Pancreas (tissue), 10 donors: ENCODE results near the gene MAGEB17. TPM values are rescaled to one million over a fixed set of nuclear protein-coding genes. Genes with fewer than 3 reads are reported as not detected.
"Not testable (repeated sequence)": the region's sequence is repeated elsewhere in the genome, so short reads cannot be mapped to it uniquely, and the experiment has no call there.

ENCODE experiments used
- ATAC-seq, 4 donors: fragments of 200-7000 bp; cut with Tn5 transposase; one replicate each; pipeline versions ENCODE4 v1.8.0 to v1.9.1; 2020; ENCODE audit warnings: mild to moderate bottlenecking in 4 of 4, moderate library complexity in 4 of 4
- DNase-seq, 6 donors: peaks; one replicate each; pipeline ENCODE4 v3.0.0-alpha.2; 2020
- FAIRE-seq: peaks from 2 replicates; lab custom pipeline; 2012; peaks lifted over from hg19 to GRCh38; lab: Jason Lieb, UNC
- H3K27ac ChIP-seq, 4 donors: fragments of 200-600 bp; sonication (generic); 1 replicate in 3 of 4; 2 replicates in 1 of 4; pipeline versions ENCODE4 v1.5.0 to v1.8.0; 2020
- H3K27me3 ChIP-seq, 4 donors: fragments of 200-600 bp; one replicate each; pipeline ENCODE4 v1.8.0; 2021
- H3K36me3 ChIP-seq, 3 donors: fragments of 200-600 bp; sonication (generic) in 1 of 3; one replicate each; pipeline versions ENCODE4 v1.5.0 to v1.8.0; 2020 to 2021
- H3K4me1 ChIP-seq, 3 donors: fragments of 200-600 bp; one replicate each; pipeline ENCODE4 v1.8.0; 2021
- H3K4me3 ChIP-seq, 4 donors: fragments of 200-600 bp; sonication (generic) in 2 of 4; one replicate each; pipeline versions ENCODE4 v1.5.0 to v1.8.0; 2020 to 2021
- H3K9me3 ChIP-seq, 4 donors: fragments of 200-600 bp; one replicate each; pipeline ENCODE4 v1.8.0; 2021
- CTCF ChIP-seq, 4 donors: fragments of 200-600 bp; sonication (generic) in 3 of 4; IDR thresholded peaks; one replicate each; pipeline versions ENCODE4 v1.5.0 to v1.8.0; 2021; ENCODE audit warnings: antibody characterized with exemption in 4 of 4
- WGBS, 2 donors: extraction: QIAGEN DNeasy Blood & Tissue Kit; methylation state at CpG; one replicate each; pipeline ENCODE4 v1.1.7; 2013; 5-methylcytosine and 5-hydroxymethylcytosine counted together
- intact Hi-C, 3 donors: fragments of 100-400 bp; cut with DNase I; formaldehyde crosslinking; loops; one replicate each; pipeline versions ENCODE4 v1.11.1 to v1.14.2; 2022
- polyA plus RNA-seq, 2 donors: library from polyadenylated mRNA; stranded (reverse); fragments of 200-250 nt; gene quantifications; one replicate each; pipeline ENCODE4 v1.2.3, GENCODE V29; 2013
- total RNA-seq, 6 donors: library from RNA; stranded (reverse); fragmentation: NEBNext Ultra II Directional in 4 of 6; extraction: Animal tissue kit (Norgen Biotek cat#: 25700) in 4 of 6; gene quantifications; one replicate each; pipeline versions ENCODE4 v1.2.1 to v1.2.4, GENCODE V29; 2021 to 2023
- donor health status: healthy with polysubstance abuse.
- donor health status: DM: no; HTN: no; CAD: no; lungs with moderate emphysema.
- donor health status: DM: no; HTN: no; CAD: no.
- donor health status: control.
- donor health status: control.
- donor health status: Bipolar disorder and iron deficiency.
- donor health status: DM: yes; HTN: yes; CAD: no.
- donor health status: DM: no; HTN: no; CAD: no.
- donor health status: DM: no; HTN: no; CAD: no.
- donor health status: DM: yes; HTN: yes; CAD: no.

MAGEB17 gene
- total and polyA plus RNA-seq, 8 donors = 0.19 to 2.2 (median 0.65) TPM

GRCh38 chrX:16177260-16177659 lies 10.0 kb downstream of the MAGEB17 start:
- DNase-seq = no peak
- Histone ChIP-seq H3K27ac (no peak overlapping the region), H3K36me3 (no peaks in the 10 kb centered on the region), H3K9me3 (no peaks in the 10 kb centered on the region), H3K27me3 (no peaks in the 10 kb centered on the region), H3K4me3 (no peak overlapping the region), H3K4me1 (no peaks in the 10 kb centered on the region)
- no peak for FAIRE-seq
- no peak for TF ChIP-seq CTCF (IDR thresholded peaks at IDR 0.05)
- intact Hi-C loops = no loop called here
- ATAC-seq = no peak
- 43 to 50% methylated on average over 2 of the region's 2 CpGs for WGBS, 2 donors

- FAIRE-seq, H3K27me3 ChIP-seq, H3K4me3 ChIP-seq, H3K36me3 ChIP-seq, H3K4me1 ChIP-seq, H3K27ac ChIP-seq, H3K9me3 ChIP-seq, intact Hi-C loops, ATAC-seq, DNase-seq: not testable (repeated sequence)
- 74 to 85% methylated on average over 9 to 10 of the region's 10 CpGs for WGBS, 2 donors
These were observed 16.6 kb downstream of the MAGEB17 start for GRCh38 chrX:16183843-16184242.

- Histone ChIP-seq H3K36me3 (no peaks in the 10 kb centered on the region), H3K4me3 (no peak overlapping the region), H3K27me3 (no peaks in the 10 kb centered on the region), H3K9me3 (no peaks in the 10 kb centered on the region), H3K27ac (no peak overlapping the region), H3K4me1 (no peaks in the 10 kb centered on the region)
- DNase-seq (no peak), FAIRE-seq (no peak), ATAC-seq (peak in 3 of 4 donors; percentile 49 to 53 (median 53))
- TF ChIP-seq CTCF (IDR thresholded peaks at IDR 0.05) = no peak
- intact Hi-C loops = no loop called here
- WGBS, 2 donors = 62 to 69% methylated on average over 2 of the region's 2 CpGs
These were observed 18.4 kb downstream of the MAGEB17 start for GRCh38 chrX:16185725-16186136.

- H3K27ac ChIP-seq = no peak overlapping the region
- H3K36me3 ChIP-seq = no peaks in the 10 kb centered on the region
- no peaks in the 10 kb centered on the region for H3K4me1 ChIP-seq
- no peak overlapping the region for H3K4me3 ChIP-seq
- intact Hi-C loops = no loop called here
- DNase-seq = no peak
- TF ChIP-seq CTCF (IDR thresholded peaks at IDR 0.05) = no peak
- FAIRE-seq = no peak
- H3K27me3 ChIP-seq = no peaks in the 10 kb centered on the region
- no peaks in the 10 kb centered on the region for H3K9me3 ChIP-seq
- ATAC-seq = no peak
- 35 to 52% methylated on average over 3 of the region's 3 CpGs for WGBS, 2 donors
These were observed 19.2 kb downstream of the MAGEB17 start for GRCh38 chrX:16186380-16187007.

- no peaks in the 10 kb centered on the region for H3K27me3 ChIP-seq
- DNase-seq (no peak), ATAC-seq (peak in 1 of 4 donors; percentile 18), FAIRE-seq (no peak)
- no peaks in the 10 kb centered on the region for H3K9me3 ChIP-seq
- WGBS, 2 donors = 52 to 54% methylated on average over 4 of the region's 4 CpGs
- no peaks in the 10 kb centered on the region for H3K4me1 ChIP-seq
- TF ChIP-seq CTCF (IDR thresholded peaks at IDR 0.05) = no peak
- no peak overlapping the region for H3K27ac ChIP-seq
- H3K4me3 ChIP-seq = no peak overlapping the region
- intact Hi-C loops = no loop called here
- H3K36me3 ChIP-seq = no peaks in the 10 kb centered on the region
These were observed 19.9 kb downstream of the MAGEB17 start for GRCh38 chrX:16187024-16187760.
